ENCODE results near the gene RAC3. TPM values are rescaled to one million over a fixed set of nuclear protein-coding genes. Genes with fewer than 3 reads are reported as not detected.

RAC3 gene
- total RNA-seq, 1 donor from 2014 or later: not detected

DNA sequence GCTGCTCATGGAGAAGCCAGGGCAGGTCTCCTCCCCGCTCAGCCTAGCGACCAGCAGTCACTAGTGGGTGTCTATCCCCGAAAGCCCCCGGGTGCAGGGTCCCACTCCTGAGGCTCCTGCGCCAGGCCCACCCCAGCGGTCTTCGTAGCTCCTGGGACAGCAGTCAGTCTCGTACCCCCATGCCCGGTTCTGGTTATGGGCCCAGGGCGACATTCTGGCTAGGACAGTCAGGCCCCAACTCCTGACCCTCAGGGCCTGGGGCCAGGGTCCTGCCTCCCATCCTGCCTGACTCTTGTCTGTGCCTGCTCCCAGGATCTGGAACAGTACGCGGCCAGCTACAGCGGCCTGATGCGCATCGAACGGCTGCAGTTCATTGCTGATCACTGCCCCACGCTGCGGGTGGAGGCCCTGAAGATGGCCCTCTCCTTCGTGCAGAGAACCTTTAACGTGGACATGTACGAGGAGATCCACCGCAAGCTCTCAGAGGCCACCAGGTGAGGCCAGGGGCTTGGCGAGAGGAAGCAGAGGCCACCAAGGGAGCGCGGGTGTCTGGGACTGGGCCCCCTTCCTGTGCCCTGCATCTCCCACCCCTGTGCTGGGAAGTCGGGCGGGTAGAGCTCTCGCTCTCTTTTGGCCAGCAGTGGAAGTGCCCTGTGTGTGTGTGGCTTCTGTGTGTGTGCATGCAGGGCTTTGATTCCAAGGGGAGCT lies 22.2 kb downstream of the RAC3 start:
- no peak for DNase-seq (ENCODE audit: low spot score in 2 of 2)
- intact Hi-C loops (cut with DNase I): no loop called here
- Histone ChIP-seq H3K36me3 (peaks cover 52 to 64% of the 10 kb centered on the region in 2 donors), H3K27me3 (no peaks in the 10 kb centered on the region), H3K4me1 (peaks cover 18 to 19% of the 10 kb centered on the region in 2 donors), H3K27ac (no peak overlapping the region), H3K9me3 (no peaks in the 10 kb centered on the region), H3K4me3 (no peak overlapping the region)
- TF ChIP-seq CTCF (IDR thresholded peaks at IDR 0.05): no peak

GRCh38 chr17:82054351-82055022 lies 23.0 kb downstream of the RAC3 start:
- peaks cover 50 to 64% of the 10 kb centered on the region in 2 donors for H3K36me3 ChIP-seq

GRCh38 chr17:82055023-82055964 lies 23.8 kb downstream of the RAC3 start:
- Histone ChIP-seq H3K9me3 (no peaks in the 10 kb centered on the region), H3K36me3 (peaks cover 53 to 65% of the 10 kb centered on the region in 2 donors), H3K27me3 (no peaks in the 10 kb centered on the region), H3K27ac (no peak overlapping the region), H3K4me3 (no peak overlapping the region), H3K4me1 (peaks cover 16 to 17% of the 10 kb centered on the region in 2 donors)
- no peak for TF ChIP-seq CTCF (IDR thresholded peaks at IDR 0.05)
- intact Hi-C loops (cut with DNase I): no loop called here
- DNase-seq (ENCODE audit: low spot score in 2 of 2): no peak

More at GRCh38 chr17:82054351-82055022, 23.0 kb downstream of the RAC3 start:
- no peak overlapping the region for H3K4me3 ChIP-seq
- TF ChIP-seq CTCF (IDR thresholded peaks at IDR 0.05): no peak
- H3K4me1 ChIP-seq: peaks cover 18 to 19% of the 10 kb centered on the region in 2 donors
- intact Hi-C loops (cut with DNase I): no loop called here
- H3K27ac ChIP-seq: no peak overlapping the region
- no peak for DNase-seq (ENCODE audit: low spot score in 2 of 2)
- no peaks in the 10 kb centered on the region for H3K9me3 ChIP-seq
- H3K27me3 ChIP-seq: no peaks in the 10 kb centered on the region

- Histone ChIP-seq H3K36me3 (peaks cover 62 to 73% of the 10 kb centered on the region in 2 donors), H3K27me3 (no peaks in the 10 kb centered on the region), H3K4me1 (peaks cover 8 to 10% of the 10 kb centered on the region in 2 donors), H3K4me3 (no peak overlapping the region), H3K9me3 (no peaks in the 10 kb centered on the region), H3K27ac (no peak overlapping the region)
- no peak for DNase-seq (ENCODE audit: low spot score in 2 of 2)
- intact Hi-C loops (cut with DNase I): no loop called here
- no peak for TF ChIP-seq CTCF (IDR thresholded peaks at IDR 0.05)
Observed at GRCh38 chr17:82055965-82056728, 24.7 kb downstream of the RAC3 start.

Data from ascending aorta (tissue), 2 donors.